Thymus (tissue), 11 donors: Measurements from ENCODE around the gene AFAP1L2. TPM values are rescaled to one million over a fixed set of nuclear protein-coding genes. Genes with fewer than 3 reads are reported as not detected.

Source experiments
- DNase-seq, 9 donors: peaks; one replicate each; pipeline ENCODE4 v3.0.0-alpha.2; 2013; ENCODE audit warnings: low spot score in 9 of 9, low read depth in 6 of 9, missing footprints in 1 of 9
- H3K27ac ChIP-seq, 2 donors: one replicate each; pipeline ENCODE4 v1.5.1; 2013; ENCODE audit warnings: control low read depth in 1 of 2, low read depth in 1 of 2, low read length in 1 of 2, mild to moderate bottlenecking in 1 of 2, moderate library complexity in 1 of 2
- H3K27me3 ChIP-seq, 2 donors: one replicate each; pipeline ENCODE4 v1.5.1; 2013; ENCODE audit warnings: low read length in 1 of 2; ENCODE audit not compliant: control insufficient read depth in 2 of 2, insufficient read depth in 1 of 2
- H3K36me3 ChIP-seq, 2 donors: one replicate each; pipeline ENCODE4 v1.5.1; 2013; ENCODE audit warnings: low read length in 1 of 2, mild to moderate bottlenecking in 1 of 2, moderate library complexity in 1 of 2; ENCODE audit not compliant: control insufficient read depth in 2 of 2, insufficient read depth in 2 of 2
- H3K4me1 ChIP-seq, 2 donors: one replicate each; pipeline ENCODE4 v1.5.1; 2013; ENCODE audit warnings: low read length in 2 of 2; ENCODE audit not compliant: control insufficient read depth in 2 of 2, insufficient read depth in 2 of 2
- H3K4me3 ChIP-seq, 2 donors: one replicate each; pipeline ENCODE4 v1.5.1; 2013; ENCODE audit warnings: low read length in 2 of 2, control low read depth in 1 of 2, mild to moderate bottlenecking in 1 of 2
- H3K9me3 ChIP-seq, 2 donors: one replicate each; pipeline ENCODE4 v1.5.1; 2013; ENCODE audit warnings: low read length in 1 of 2, mild to moderate bottlenecking in 1 of 2; ENCODE audit not compliant: control insufficient read depth in 2 of 2, insufficient read depth in 1 of 2
- whole genome bisulfite sequencing: extraction: QIAGEN DNeasy Blood & Tissue Kit; methylation state at CpG from one replicate; pipeline ENCODE4 v1.1.7; 2013; 5-methylcytosine and 5-hydroxymethylcytosine counted together
- polyA plus RNA-seq: library from polyadenylated mRNA; stranded (reverse); fragments of 200-250 nt; gene quantifications from one replicate; pipeline ENCODE4 v1.2.3, GENCODE V29; 2013
- total RNA-seq: library from RNA; stranded (reverse); fragments of 120-200 nt; gene quantifications from one replicate; pipeline ENCODE4 v1.2.4, GENCODE V29; 2013
- donor health status: healthy.

The AFAP1L2 gene
- total and polyA plus RNA-seq, 2 donors = 15.8 to 21.3 TPM

DNA sequence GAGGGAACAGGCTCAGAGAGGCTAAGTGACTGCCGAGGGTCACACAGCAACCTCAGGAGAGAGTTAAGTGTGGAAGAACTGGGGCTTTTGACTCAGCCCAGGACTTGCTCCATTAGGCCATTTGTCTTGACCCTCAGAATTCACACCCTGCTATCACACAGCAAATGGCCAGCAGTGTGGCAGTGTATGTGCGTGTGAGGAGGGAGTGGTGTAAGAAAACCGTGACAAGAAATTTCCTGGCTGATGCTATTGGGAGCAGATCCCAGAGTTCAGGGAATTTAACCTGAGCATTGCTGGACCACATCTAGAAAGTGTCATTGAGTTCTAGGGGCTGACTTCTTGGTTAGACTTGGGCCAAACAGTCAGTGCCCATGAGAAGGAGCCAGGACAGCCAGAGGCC, 146.8 kb downstream of the AFAP1L2 start:
- H3K27ac ChIP-seq = peak overlapping the region in 1 of 2 donors; percentile 38
- 93% methylated on average over 3 of the region's 3 CpGs for WGBS
- peaks cover 13 to 35% of the 10 kb centered on the region in 2 donors for H3K4me1 ChIP-seq

GRCh38 chr10:114256822-114257221, 147.5 kb downstream of the AFAP1L2 start:
- H3K27me3 ChIP-seq = no peaks in the 10 kb centered on the region
- H3K9me3 ChIP-seq = no peaks in the 10 kb centered on the region
- H3K36me3 ChIP-seq = no peaks in the 10 kb centered on the region
- H3K4me1 ChIP-seq = peaks cover 13 to 35% of the 10 kb centered on the region in 2 donors
- no peak overlapping the region for H3K4me3 ChIP-seq
- DNase-seq = no peak
- 91% methylated on average over 3 of the region's 3 CpGs for WGBS
- no peak overlapping the region for H3K27ac ChIP-seq

More for the DNA sequence above, 146.8 kb downstream of the AFAP1L2 start:
- Histone ChIP-seq H3K9me3 (no peaks in the 10 kb centered on the region), H3K36me3 (no peaks in the 10 kb centered on the region), H3K4me3 (no peak overlapping the region), H3K27me3 (no peaks in the 10 kb centered on the region)
- DNase-seq = no peak

DNA sequence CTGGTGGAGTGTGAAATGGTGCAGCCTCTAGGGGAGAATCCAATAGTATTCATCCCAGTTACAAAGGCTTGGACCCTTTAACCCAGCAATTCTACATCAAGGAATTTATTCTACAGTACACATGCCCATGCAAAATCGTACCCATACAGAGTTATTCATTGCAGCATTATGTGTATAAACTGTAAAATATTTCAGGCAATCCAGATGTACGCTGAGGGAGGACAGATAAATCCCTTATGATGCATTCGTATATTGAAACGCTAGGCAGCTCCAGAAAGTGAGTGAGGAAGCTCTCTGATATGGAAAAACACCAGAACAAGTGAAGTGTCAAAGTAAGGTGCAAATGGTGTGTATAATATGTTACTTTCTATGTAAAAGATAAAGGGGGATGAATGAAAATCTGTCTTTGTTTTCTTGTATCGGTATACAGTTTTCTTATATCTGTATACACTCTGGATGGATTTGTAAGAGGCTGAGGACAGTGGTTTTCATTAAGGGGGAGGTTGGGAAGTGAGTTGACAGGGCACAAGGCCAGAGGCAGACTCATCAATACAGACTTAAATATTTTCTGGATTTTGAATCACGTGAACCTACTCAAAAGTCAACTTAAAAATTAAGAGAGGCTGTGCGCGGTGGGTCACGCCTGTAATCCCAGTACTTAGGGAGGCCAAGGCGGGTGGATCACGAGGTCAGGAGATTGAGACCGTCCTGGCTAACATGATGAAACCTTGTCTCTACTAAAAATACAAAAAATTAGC, 148.1 kb downstream of the AFAP1L2 start:
- no peaks in the 10 kb centered on the region for H3K36me3 ChIP-seq
- WGBS = 93% methylated on average over 12 of the region's 12 CpGs
- no peaks in the 10 kb centered on the region for H3K27me3 ChIP-seq
- H3K4me3 ChIP-seq = no peak overlapping the region
- no peak for DNase-seq
- no peaks in the 10 kb centered on the region for H3K9me3 ChIP-seq
- no peak overlapping the region for H3K27ac ChIP-seq
- H3K4me1 ChIP-seq = peaks cover 13 to 34% of the 10 kb centered on the region in 2 donors

GRCh38 chr10:114255227-114255626, 149.1 kb downstream of the AFAP1L2 start:
- Histone ChIP-seq H3K4me1 (peaks cover 13 to 30% of the 10 kb centered on the region in 2 donors), H3K27me3 (no peaks in the 10 kb centered on the region), H3K27ac (no peak overlapping the region), H3K4me3 (no peak overlapping the region), H3K9me3 (no peaks in the 10 kb centered on the region), H3K36me3 (no peaks in the 10 kb centered on the region)
- DNase-seq = no peak
- 95% methylated on average over 1 of the region's 1 CpG for WGBS

GRCh38 chr10:114252883-114253282, 151.4 kb downstream of the AFAP1L2 start:
- no peaks in the 10 kb centered on the region for H3K27me3 ChIP-seq
- no peaks in the 10 kb centered on the region for H3K36me3 ChIP-seq
- H3K4me1 ChIP-seq = peaks cover 2 to 17% of the 10 kb centered on the region in 2 donors
- DNase-seq = no peak
- H3K9me3 ChIP-seq = no peaks in the 10 kb centered on the region
- H3K27ac ChIP-seq = no peak overlapping the region
- H3K4me3 ChIP-seq = no peak overlapping the region
- 71% methylated on average over 4 of the region's 7 CpGs for WGBS

- Histone ChIP-seq H3K27ac (no peak overlapping the region), H3K36me3 (no peaks in the 10 kb centered on the region), H3K4me1 (peaks cover 0 to 10% of the 10 kb centered on the region in 2 donors), H3K9me3 (no peaks in the 10 kb centered on the region), H3K27me3 (no peaks in the 10 kb centered on the region), H3K4me3 (no peak overlapping the region)
- DNase-seq = no peak
- 96% methylated on average over 5 of the region's 5 CpGs for WGBS
Observed at GRCh38 chr10:114252092-114252491, 152.2 kb downstream of the AFAP1L2 start.

DNA sequence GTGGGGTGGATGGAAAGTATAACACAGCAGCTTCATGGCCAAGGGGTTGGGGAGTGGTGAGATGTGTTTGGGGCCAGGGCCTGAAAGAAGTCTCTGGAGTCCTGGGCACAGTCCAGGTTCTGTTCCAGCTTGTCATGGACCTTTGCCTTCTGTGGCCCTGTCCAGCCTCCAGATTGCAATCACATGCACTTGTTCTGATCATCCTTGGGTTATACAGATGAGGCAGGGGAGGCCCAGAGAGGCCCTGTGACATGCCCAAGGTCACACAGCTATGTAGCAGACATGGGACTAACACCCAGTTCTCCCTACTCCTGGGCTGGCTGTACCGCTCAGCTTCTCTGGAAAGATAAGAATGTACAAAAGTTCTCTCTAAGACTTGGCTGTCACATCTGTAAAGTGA, 153.6 kb downstream of the AFAP1L2 start:
- no peak overlapping the region for H3K4me3 ChIP-seq
- WGBS = 100% methylated on average over 1 of the region's 1 CpG
- no peaks in the 10 kb centered on the region for H3K27me3 ChIP-seq
- no peak for DNase-seq
- H3K4me1 ChIP-seq = peaks cover 0 to 11% of the 10 kb centered on the region in 2 donors
- H3K9me3 ChIP-seq = no peaks in the 10 kb centered on the region
- H3K36me3 ChIP-seq = no peaks in the 10 kb centered on the region
- H3K27ac ChIP-seq = peak overlapping the region in 1 of 2 donors; percentile 69

GRCh38 chr10:114250236-114250635, 154.1 kb downstream of the AFAP1L2 start:
- Histone ChIP-seq H3K4me1 (peaks cover 0 to 11% of the 10 kb centered on the region in 2 donors), H3K36me3 (no peaks in the 10 kb centered on the region), H3K27me3 (no peaks in the 10 kb centered on the region), H3K9me3 (no peaks in the 10 kb centered on the region), H3K27ac (peak overlapping the region in 1 of 2 donors; percentile 69), H3K4me3 (no peak overlapping the region)
- no peak for DNase-seq
- WGBS = 88% methylated on average over 6 of the region's 6 CpGs

DNA sequence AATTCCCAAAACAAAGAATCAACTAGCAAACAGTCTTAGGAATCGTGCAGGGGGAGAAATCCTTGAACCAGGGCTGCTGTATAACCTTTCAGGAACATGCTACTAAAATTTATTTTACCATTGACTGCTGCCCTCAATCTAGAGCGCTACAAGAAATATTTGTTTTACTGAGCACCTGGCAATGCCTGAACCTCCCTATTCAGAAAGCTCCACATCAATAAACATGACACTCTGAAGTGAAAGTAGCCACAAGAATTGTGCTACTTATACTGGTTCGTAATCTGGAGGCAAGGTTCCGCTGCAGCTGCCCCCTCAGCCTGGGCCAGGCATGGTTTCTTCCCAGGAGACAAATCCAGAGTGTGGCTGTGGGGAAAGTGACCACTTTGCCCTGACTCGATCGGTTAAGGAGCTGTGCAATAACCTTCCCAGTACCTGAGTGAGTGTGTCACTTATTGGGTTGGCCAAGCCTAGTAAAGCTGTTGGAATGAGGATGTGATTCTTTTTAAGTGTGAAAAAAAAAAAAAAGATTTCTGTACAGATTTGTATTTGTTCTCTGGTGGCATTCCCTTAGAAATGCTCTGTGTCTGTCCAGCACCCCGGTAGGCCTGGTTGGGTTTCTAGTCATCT, 157.5 kb downstream of the AFAP1L2 start:
- WGBS = 88% methylated on average over 7 of the region's 7 CpGs
- H3K4me1 ChIP-seq = peaks cover 0 to 8% of the 10 kb centered on the region in 2 donors
- no peak overlapping the region for H3K4me3 ChIP-seq
- H3K9me3 ChIP-seq = no peaks in the 10 kb centered on the region
- no peak for DNase-seq
- no peak overlapping the region for H3K27ac ChIP-seq
- peaks cover 3 to 25% of the 10 kb centered on the region in 2 donors for H3K27me3 ChIP-seq
- no peaks in the 10 kb centered on the region for H3K36me3 ChIP-seq
